GM06990 (cell line): ENCODE data around the gene PPP1CA.

Experiments used
- DNase-seq: peaks from one replicate; pipeline ENCODE4 v3.0.0-alpha.2; 2011; ENCODE audit not compliant: insufficient read length; ENCODE audit errors: extremely low read depth
- H3K27me3 ChIP-seq: replicated peaks from 2 replicates; pipeline ENCODE4 v1.6.0; 2011; ENCODE audit warnings: low read length; ENCODE audit not compliant: control insufficient read depth, insufficient read depth
- H3K36me3 ChIP-seq: 2 replicates; pipeline ENCODE4 v1.5.1; 2011; ENCODE audit warnings: low read length; ENCODE audit not compliant: control insufficient read depth, insufficient read depth
- H3K4me3 ChIP-seq: replicated peaks from 2 replicates; pipeline ENCODE4 v1.5.1; 2011; ENCODE audit warnings: low read depth, mild to moderate bottlenecking, control low read depth, low read length
- CTCF ChIP-seq: IDR thresholded peaks from 2 replicates; pipeline ENCODE4 v1.5.1; 2011; ENCODE audit warnings: low read length, control low read depth, mild to moderate bottlenecking, inconsistent platforms; ENCODE audit not compliant: insufficient read depth, poor library complexity, severe bottlenecking

PPP1CA gene

GRCh38 chr11:67409781-67410368 lies 8.2 kb upstream of the PPP1CA start:
- H3K4me3 ChIP-seq, result peak overlapping the region; percentile 52
- TF ChIP-seq CTCF, result no peak
- H3K27me3 ChIP-seq, result no peaks in the 10 kb centered on the region
- DNase-seq, result peak; percentile 51
- H3K36me3 ChIP-seq, result peaks cover 21% of the 10 kb centered on the region

- TF ChIP-seq CTCF, result no peak
- DNase-seq, result peak; percentile 79
- Histone ChIP-seq H3K4me3 (peak overlapping the region; percentile 52), H3K27me3 (no peaks in the 10 kb centered on the region), H3K36me3 (peaks cover 21% of the 10 kb centered on the region)
Measured at GRCh38 chr11:67409261-67409666, 7.6 kb upstream of the PPP1CA start.

GRCh38 chr11:67408437-67409200 lies 7.0 kb upstream of the PPP1CA start:
- no peak for TF ChIP-seq CTCF
- no peak for DNase-seq
- H3K36me3 ChIP-seq, result peaks cover 21% of the 10 kb centered on the region
- no peak overlapping the region; the same call in 1 of the 2 replicates for H3K4me3 ChIP-seq
- H3K27me3 ChIP-seq, result no peaks in the 10 kb centered on the region

GRCh38 chr11:67407688-67408163 lies 6.1 kb upstream of the PPP1CA start:
- Histone ChIP-seq H3K4me3 (no peak overlapping the region), H3K27me3 (no peaks in the 10 kb centered on the region), H3K36me3 (peaks cover 21% of the 10 kb centered on the region)
- no peak for TF ChIP-seq CTCF
- no peak for DNase-seq

GRCh38 chr11:67406969-67407687 lies 5.5 kb upstream of the PPP1CA start:
- no peak overlapping the region for H3K4me3 ChIP-seq
- no peak for TF ChIP-seq CTCF
- H3K27me3 ChIP-seq, result no peaks in the 10 kb centered on the region
- peaks cover 21% of the 10 kb centered on the region for H3K36me3 ChIP-seq
- no peak for DNase-seq
